Measurements from ENCODE around the gene SPRED2. TPM values are rescaled to one million over a fixed set of nuclear protein-coding genes. Genes with fewer than 3 reads are reported as not detected.
A peak's percentile ranks its signal among the peaks of the same experiment; 100 is the strongest.

The SPRED2 gene
- total RNA-seq, 1 experiment from 2014 or later, result 6.1 TPM

DNA sequence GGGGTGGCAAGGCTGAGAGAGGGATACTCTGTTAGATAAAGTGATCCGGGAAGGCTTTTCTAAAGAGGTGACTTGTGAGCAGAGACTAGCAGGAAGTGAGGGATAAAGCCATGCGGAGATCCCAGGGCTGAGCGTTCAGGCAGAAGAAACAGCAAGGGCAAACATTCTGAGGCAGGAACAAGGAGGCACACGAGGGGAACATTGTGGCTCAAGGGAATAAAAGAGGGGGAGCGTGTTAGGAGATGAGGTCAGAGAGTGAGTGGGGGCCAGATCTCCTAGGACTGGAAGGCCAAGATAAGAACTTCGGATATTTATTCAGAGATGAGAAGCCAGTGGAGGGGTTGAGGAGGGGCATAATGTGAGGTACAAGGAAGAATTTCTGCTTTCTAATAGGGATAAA lies 137.7 kb downstream of the SPRED2 start:
- Histone ChIP-seq H3K9me3 (replicated peaks) (no peaks in the 10 kb centered on the region), H3K27ac (no peak overlapping the region), H3K36me3 (no peaks in the 10 kb centered on the region), H3K27me3 (replicated peaks) (no peaks in the 10 kb centered on the region), H3K4me3 (no peak overlapping the region), H3K4me1 (replicated peaks) (peaks cover 10% of the 10 kb centered on the region)
- DNase-seq (ENCODE audit: low read depth in 1 of 2, low spot score in 2 of 2), result no peak

- no peaks in the 10 kb centered on the region for H3K27me3 ChIP-seq (replicated peaks)
- no peaks in the 10 kb centered on the region for H3K36me3 ChIP-seq
- H3K27ac ChIP-seq, result no peak overlapping the region
- DNase-seq (ENCODE audit: low read depth in 1 of 2, low spot score in 2 of 2), result no peak
- no peak overlapping the region for H3K4me3 ChIP-seq
- no peaks in the 10 kb centered on the region for H3K9me3 ChIP-seq (replicated peaks)
- peaks cover 5% of the 10 kb centered on the region for H3K4me1 ChIP-seq (replicated peaks)
Observed at GRCh38 chr2:65294136-65294535, 138.3 kb downstream of the SPRED2 start.

- no peaks in the 10 kb centered on the region for H3K9me3 ChIP-seq (replicated peaks)
- H3K27ac ChIP-seq, result no peak overlapping the region
- no peaks in the 10 kb centered on the region for H3K4me1 ChIP-seq (replicated peaks)
- DNase-seq (ENCODE audit: low read depth in 1 of 2, low spot score in 2 of 2), result no peak
- H3K36me3 ChIP-seq, result no peaks in the 10 kb centered on the region
- H3K27me3 ChIP-seq (replicated peaks), result no peaks in the 10 kb centered on the region
- no peak overlapping the region for H3K4me3 ChIP-seq
Observed at GRCh38 chr2:65293376-65293775, 139.0 kb downstream of the SPRED2 start.

- no peak for DNase-seq (ENCODE audit: low read depth in 1 of 2, low spot score in 2 of 2)
- Histone ChIP-seq H3K9me3 (replicated peaks) (no peaks in the 10 kb centered on the region), H3K4me1 (replicated peaks) (no peaks in the 10 kb centered on the region), H3K36me3 (no peaks in the 10 kb centered on the region), H3K27me3 (replicated peaks) (no peaks in the 10 kb centered on the region), H3K4me3 (no peak overlapping the region), H3K27ac (no peak overlapping the region)
Observed at GRCh38 chr2:65292461-65293011, 139.9 kb downstream of the SPRED2 start.

GRCh38 chr2:65292106-65292400 lies 140.3 kb downstream of the SPRED2 start:
- H3K27ac ChIP-seq, result no peak overlapping the region

DNA sequence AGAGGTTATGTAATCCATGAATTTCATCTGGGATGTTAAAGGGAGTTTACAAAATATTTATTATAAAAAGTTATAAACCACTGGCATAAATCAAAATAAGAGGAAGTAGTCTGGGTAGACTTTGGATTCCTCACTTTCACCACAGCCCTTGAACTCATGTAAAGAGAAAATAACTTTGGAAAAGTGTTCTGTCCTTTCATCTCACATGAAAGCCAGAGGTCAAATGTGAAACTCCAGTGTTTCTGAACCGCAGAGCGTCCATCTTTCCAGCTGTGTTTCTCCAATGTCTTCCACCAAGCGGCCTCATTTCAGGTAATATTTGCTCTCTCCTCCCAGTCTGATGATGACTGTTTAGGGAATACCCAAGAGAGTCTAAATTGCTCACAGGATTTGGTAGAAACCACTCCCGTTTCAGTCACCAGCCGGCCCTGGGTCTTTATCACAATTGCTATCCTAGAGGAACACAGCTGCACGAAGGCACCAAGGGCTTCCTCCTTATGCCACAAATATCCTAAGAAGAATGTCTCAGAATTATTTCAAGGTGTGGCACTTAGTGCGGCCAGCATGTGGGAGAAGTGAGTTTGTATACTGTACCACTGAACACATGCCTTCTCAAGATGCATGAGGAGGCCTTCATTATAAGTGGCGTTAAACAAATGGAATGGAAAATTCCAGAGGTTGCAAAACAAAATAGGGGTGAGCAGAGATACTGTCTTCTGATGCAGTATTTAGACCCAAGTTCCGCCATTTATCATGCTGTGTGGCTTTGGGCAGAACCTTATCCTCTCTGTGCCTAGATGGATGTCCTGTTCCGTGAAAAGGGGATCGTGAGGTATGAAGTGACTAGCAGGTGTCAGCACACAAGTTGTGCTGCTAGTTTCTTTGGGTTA lies 140.9 kb downstream of the SPRED2 start:
- no peak overlapping the region for H3K4me3 ChIP-seq
- no peaks in the 10 kb centered on the region for H3K27me3 ChIP-seq (replicated peaks)
- no peaks in the 10 kb centered on the region for H3K36me3 ChIP-seq
- no peaks in the 10 kb centered on the region for H3K4me1 ChIP-seq (replicated peaks)
- no peaks in the 10 kb centered on the region for H3K9me3 ChIP-seq (replicated peaks)
- no peak for DNase-seq (ENCODE audit: low read depth in 1 of 2, low spot score in 2 of 2)
- H3K27ac ChIP-seq, result no peak overlapping the region

More at GRCh38 chr2:65292106-65292400, 140.3 kb downstream of the SPRED2 start:
- Histone ChIP-seq H3K9me3 (replicated peaks) (no peaks in the 10 kb centered on the region), H3K36me3 (no peaks in the 10 kb centered on the region), H3K4me1 (replicated peaks) (no peaks in the 10 kb centered on the region), H3K27me3 (replicated peaks) (no peaks in the 10 kb centered on the region), H3K4me3 (no peak overlapping the region)
- DNase-seq (ENCODE audit: low read depth in 1 of 2, low spot score in 2 of 2), result no peak

DNA sequence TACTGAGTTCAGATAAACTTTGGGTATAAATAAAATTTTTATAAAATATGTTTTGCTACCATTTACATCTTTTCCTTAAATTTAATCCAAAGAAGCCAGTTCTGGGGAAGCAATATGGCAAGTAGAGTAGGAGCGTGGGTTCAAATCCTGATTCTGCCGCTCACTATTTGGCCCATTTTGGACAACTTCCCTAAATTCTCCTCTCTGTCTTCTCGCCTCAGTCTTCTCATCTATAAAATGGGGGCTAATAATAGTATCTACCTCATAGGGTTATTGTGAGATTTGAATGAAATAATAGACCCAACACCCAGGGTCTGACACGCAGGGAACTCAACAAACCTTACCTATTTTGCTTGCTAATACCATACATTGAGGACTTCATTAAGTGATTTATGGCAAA lies 145.0 kb downstream of the SPRED2 start:
- Histone ChIP-seq H3K27ac (no peak overlapping the region), H3K4me1 (replicated peaks) (no peaks in the 10 kb centered on the region), H3K9me3 (replicated peaks) (no peaks in the 10 kb centered on the region), H3K27me3 (replicated peaks) (no peaks in the 10 kb centered on the region), H3K4me3 (no peak overlapping the region), H3K36me3 (no peaks in the 10 kb centered on the region)
- DNase-seq (ENCODE audit: low read depth in 1 of 2, low spot score in 2 of 2), result no peak

- H3K4me3 ChIP-seq, result no peak overlapping the region
- H3K36me3 ChIP-seq, result no peaks in the 10 kb centered on the region
- no peak overlapping the region for H3K27ac ChIP-seq
- DNase-seq (ENCODE audit: low read depth in 1 of 2, low spot score in 2 of 2), result peak in 1 of 2 experiments; percentile 22
- no peaks in the 10 kb centered on the region for H3K27me3 ChIP-seq (replicated peaks)
- H3K4me1 ChIP-seq (replicated peaks), result peaks cover 16% of the 10 kb centered on the region
- no peaks in the 10 kb centered on the region for H3K9me3 ChIP-seq (replicated peaks)
Observed at GRCh38 chr2:65282477-65283053, 149.8 kb downstream of the SPRED2 start.

DNA sequence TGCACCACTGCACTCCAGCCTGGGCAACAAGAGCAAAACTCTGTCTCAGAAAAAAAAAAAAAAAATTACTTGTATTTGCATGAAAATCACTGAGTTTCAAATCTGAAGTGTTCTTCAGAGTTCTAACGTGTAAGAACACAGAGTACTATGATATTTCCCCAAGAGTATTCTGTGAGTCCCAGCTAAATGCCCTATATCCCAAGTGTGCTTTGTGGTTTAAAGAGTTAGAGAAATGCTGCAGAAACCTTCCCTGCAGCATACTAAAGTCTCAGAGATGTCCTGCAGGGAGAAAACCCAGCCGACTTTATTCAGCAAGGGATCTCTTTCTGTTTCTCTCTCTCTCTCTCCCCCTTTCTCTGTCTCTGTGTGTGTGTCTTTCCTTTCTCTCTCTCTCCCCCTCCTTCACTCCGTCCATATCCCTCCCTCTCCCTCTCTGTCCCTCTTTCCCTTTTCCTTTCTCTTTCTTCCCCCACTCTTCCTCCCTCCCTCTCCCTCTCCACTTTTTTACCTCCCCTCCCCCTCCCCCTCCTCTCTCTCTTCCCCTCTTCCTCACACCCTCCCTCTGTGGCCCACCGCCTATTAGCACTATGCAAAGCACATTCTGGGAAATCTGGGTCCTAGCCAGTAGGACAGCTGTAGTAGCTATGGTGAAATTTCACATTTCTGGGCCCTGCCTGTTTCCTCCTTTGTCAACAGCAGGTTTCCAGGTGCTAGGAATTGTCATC lies 150.6 kb downstream of the SPRED2 start:
- H3K27ac ChIP-seq, result no peak overlapping the region
- DNase-seq (ENCODE audit: low read depth in 1 of 2, low spot score in 2 of 2), result peak in 1 of 2 experiments; percentile 11
- H3K36me3 ChIP-seq, result no peaks in the 10 kb centered on the region
- peaks cover 16% of the 10 kb centered on the region for H3K4me1 ChIP-seq (replicated peaks)
- H3K9me3 ChIP-seq (replicated peaks), result no peaks in the 10 kb centered on the region
- no peaks in the 10 kb centered on the region for H3K27me3 ChIP-seq (replicated peaks)
- no peak overlapping the region for H3K4me3 ChIP-seq

DNA sequence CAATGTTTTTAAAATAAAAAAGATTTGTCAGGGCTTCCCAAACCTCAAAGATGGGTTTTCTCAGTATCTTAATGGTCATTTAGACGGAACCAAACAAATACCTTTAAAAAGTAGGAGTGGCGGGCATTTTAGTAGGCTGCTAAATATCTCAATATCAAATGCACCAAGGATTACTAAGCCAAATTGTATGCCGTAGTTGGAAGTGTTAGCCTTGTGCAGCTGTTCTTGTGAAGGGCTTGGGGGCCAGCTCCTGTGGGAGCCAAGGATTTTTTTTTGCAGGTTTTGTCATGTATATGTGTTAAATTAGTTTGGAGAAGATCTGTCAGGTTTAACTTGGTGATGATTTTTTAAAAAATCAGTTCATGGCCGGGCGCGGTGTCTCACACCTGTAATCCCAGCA lies 152.6 kb downstream of the SPRED2 start:
- no peak overlapping the region for H3K27ac ChIP-seq
- H3K4me3 ChIP-seq, result no peak overlapping the region
- no peaks in the 10 kb centered on the region for H3K27me3 ChIP-seq (replicated peaks)
- H3K36me3 ChIP-seq, result peaks cover 5% of the 10 kb centered on the region; the same call in 1 of the 2 replicates
- no peak for DNase-seq (ENCODE audit: low read depth in 1 of 2, low spot score in 2 of 2)
- no peaks in the 10 kb centered on the region for H3K9me3 ChIP-seq (replicated peaks)
- peaks cover 16% of the 10 kb centered on the region for H3K4me1 ChIP-seq (replicated peaks)

DNA sequence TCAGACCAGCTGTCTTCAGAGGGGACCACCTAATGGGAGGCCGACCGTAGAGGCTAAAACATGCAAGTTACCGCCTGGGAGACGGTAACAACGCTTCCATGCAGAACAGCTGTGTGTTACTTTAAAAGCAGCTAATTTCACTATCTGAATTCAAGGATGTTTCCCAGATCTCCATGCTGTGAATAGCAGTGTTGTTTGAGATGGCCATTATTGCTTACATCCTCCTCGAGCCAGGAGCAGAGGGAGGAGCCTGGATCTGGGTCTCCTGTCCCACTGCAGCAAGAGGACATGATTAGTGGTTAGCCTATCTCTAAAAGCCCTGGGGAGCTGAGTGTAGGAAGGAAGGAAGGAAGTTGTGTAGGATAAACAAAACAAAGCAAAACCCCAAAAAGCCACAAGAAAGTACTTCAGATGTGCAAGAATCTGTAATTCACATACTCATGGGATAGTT lies 153.8 kb downstream of the SPRED2 start:
- Histone ChIP-seq H3K4me3 (no peak overlapping the region), H3K9me3 (replicated peaks) (no peaks in the 10 kb centered on the region), H3K4me1 (replicated peaks) (peaks cover 16% of the 10 kb centered on the region), H3K27me3 (replicated peaks) (no peaks in the 10 kb centered on the region), H3K27ac (no peak overlapping the region), H3K36me3 (peaks cover 12% of the 10 kb centered on the region)
- DNase-seq (ENCODE audit: low read depth in 1 of 2, low spot score in 2 of 2), result peak in 1 of 2 experiments; percentile 72

- Histone ChIP-seq H3K27ac (no peak overlapping the region), H3K36me3 (peaks cover 18% of the 10 kb centered on the region), H3K9me3 (replicated peaks) (no peaks in the 10 kb centered on the region), H3K27me3 (replicated peaks) (no peaks in the 10 kb centered on the region), H3K4me1 (replicated peaks) (peaks cover 16% of the 10 kb centered on the region), H3K4me3 (no peak overlapping the region)
- peak in 1 of 2 experiments; percentile 40 for DNase-seq (ENCODE audit: low read depth in 1 of 2, low spot score in 2 of 2)
Observed at GRCh38 chr2:65277791-65278483, 154.5 kb downstream of the SPRED2 start.

- Histone ChIP-seq H3K27me3 (replicated peaks) (no peaks in the 10 kb centered on the region), H3K4me1 (replicated peaks) (peaks cover 16% of the 10 kb centered on the region), H3K4me3 (no peak overlapping the region), H3K27ac (no peak overlapping the region), H3K36me3 (peaks cover 27% of the 10 kb centered on the region), H3K9me3 (replicated peaks) (no peaks in the 10 kb centered on the region)
- DNase-seq (ENCODE audit: low read depth in 1 of 2, low spot score in 2 of 2), result no peak
Observed at GRCh38 chr2:65277118-65277517, 155.3 kb downstream of the SPRED2 start.
